Measurements from ENCODE around the gene CIROP.

- TF ChIP-seq CTCF (IDR thresholded peaks at IDR 0.05) (no peak), POLR2A (IDR thresholded peaks at IDR 0.05) (no peak)
These were observed 50.6 kb downstream of the CIROP start for GRCh38 chr14:23054000-23054811.

Measured in testis (tissue), 2 donors.